SK-N-MC (cell line): ENCODE results near the gene RIC8B.

Experiments used
- FOXP2 ChIP-seq: optimal IDR thresholded peaks from 2 replicates; pipeline ENCODE3; 2011; ENCODE audit warnings: mild to moderate bottlenecking, moderate library complexity; ENCODE audit not compliant: insufficient read depth; ENCODE audit errors: extremely low read length, control extremely low read depth
- POLR2AphosphoS5 ChIP-seq: IDR thresholded peaks from 2 replicates; pipeline ENCODE4 v1.6.1; 2012; ENCODE audit warnings: mild to moderate bottlenecking, low read depth, low read length, borderline replicate concordance

GRCh38 chr12:106894774-106895173, 120.3 kb downstream of the RIC8B start:
- TF ChIP-seq FOXP2 = no peak
- no peak for TF ChIP-seq POLR2AphosphoS5
